ENCODE results near the gene EFNA5.

Gene EFNA5

DNA sequence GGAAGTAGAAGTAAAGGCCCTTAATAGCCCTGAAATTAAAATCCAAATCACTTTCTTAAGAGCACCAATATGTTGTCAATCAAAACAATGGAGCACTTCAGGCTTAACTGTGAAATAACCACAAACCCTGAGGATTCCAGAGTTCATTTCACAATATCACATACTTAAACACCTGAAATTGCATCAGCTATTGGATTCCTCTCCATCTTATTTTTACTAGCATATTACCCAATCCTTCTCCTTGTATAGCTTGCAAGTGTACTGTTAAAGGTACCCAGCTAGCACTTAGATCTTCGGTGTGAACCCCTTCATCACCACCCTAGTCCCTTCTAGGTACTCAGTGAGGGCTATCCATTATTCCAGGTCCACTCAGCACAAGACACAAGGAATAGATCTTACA lies 287.3 kb downstream of the EFNA5 start:
- DNase-seq = peak in 1 of 2 experiments; percentile 44

DNA sequence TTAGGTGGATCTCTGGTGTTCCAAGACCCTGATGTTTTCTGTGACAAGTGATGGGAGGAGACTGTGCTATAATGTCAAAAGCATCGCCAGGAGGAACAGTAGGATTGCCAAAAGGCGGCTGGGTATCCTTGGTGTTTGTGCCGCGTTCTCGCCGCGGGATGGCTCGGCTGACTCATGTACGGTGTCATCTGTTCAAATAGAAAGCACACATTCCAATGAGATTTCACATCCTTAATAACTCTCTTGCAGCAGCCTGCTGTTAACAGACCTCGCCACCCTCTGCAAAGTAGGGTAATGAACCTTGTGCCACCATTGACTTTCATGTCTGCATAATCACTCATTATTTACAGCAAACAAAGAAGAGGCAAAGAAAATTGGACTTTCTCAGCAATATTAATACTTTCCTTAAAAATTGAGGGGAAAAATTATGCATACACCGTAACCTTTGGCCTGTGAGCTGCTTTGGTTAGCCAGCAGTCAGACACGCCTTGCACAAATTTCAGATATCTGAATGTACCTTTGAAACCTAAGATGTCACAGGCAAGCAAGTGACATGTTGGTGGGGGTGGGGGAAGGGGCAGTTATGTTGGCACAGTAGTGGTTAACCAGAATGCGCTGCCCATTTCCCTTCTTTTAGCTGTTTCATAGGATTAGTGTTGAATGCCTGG lies 289.4 kb downstream of the EFNA5 start:
- DNase-seq = peak; percentile 84 to 97

DNA sequence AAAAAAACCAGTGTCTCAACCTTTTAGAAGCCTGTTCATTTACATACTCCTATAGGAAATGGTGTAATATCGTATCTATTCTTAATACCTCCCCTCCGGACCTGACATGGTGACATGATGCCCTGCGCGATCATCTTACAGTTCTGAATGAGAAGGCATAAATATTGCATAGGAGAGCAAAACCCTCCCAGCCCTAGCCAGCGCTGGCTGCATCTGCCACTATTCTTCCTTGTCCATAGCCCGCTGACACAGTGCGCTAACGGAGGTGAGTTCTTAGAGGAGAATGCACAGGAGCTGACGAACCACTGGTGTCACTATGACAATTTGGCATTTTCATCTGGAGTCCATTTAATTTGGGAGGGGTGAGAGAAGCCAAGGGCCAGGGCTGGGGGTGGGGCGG lies 290.1 kb downstream of the EFNA5 start:
- peak in 1 of 2 experiments; percentile 17 for DNase-seq

GRCh38 chr5:107378218-107378899 lies 292.4 kb downstream of the EFNA5 start:
- no peak for DNase-seq

GRCh38 chr5:107377277-107377609 lies 293.5 kb downstream of the EFNA5 start:
- no peak for DNase-seq

GRCh38 chr5:107376546-107377276 lies 294.0 kb downstream of the EFNA5 start:
- no peak for DNase-seq

DNA sequence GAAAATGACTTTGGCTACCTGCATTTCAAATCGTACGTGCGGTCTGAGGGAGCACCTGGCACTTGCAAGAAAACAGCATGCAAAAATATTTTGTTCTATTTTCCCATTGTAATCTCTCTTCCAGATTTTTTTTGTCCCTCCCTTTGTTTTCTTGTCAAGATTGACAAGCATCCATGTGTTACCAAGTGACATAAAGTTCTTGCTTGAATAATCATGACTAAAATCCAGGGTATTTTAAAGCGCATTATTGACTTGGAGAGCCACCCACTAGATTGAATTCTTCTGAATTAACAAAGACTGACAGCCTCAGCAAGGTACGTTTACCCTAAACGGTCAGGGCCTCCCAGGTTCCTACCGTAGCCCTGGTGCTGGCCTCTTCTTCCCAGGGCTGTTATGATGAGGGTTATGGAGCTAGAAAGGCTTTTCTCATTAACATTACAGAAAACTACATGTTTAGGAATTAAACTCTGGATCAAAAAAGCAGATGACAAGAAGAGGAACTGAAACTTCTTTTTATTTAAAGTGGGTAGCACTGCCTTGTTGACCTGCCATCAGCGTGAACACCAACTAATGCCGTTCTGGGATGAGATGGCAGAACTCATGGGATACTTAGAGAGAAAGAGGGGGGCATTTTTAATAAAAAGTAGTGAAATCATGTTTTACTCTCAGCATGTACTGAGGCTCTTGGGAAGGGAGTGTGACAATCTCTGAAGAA lies 297.0 kb downstream of the EFNA5 start:
- DNase-seq = no peak

DNA sequence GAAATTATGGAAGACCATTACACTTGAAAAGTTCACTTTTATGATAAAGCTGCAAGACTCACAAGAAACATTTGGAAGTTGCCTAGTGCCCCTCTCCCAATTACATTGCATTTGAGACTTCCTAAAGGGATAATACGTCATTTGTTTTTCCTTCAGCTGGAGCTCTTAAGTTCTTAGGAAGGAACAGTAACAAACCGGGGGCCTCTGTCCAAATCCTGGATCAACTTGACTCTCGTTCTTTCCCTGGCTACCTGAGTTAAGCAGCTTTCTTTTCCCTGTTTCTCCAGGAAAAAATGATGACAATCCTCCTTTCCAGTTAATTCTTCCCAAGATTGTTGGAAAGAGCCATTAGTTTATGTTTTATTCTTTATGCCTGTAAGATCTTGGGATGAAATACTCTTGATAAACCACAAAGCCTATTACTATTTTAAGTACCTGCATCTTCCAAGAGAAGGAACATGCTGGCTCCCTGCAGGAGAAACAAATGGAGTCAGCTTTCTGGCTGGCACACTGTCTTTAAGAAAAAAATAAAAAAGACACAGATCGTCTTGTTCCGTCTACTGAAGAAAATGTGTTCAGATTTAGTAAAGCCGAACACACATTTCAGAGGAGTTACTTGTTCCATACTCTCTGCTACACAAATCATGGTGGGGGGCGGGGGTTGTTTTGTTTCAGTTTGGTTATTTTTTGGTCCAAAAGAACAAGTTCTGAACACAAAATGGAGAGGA lies 297.9 kb downstream of the EFNA5 start:
- no peak for DNase-seq

DNA sequence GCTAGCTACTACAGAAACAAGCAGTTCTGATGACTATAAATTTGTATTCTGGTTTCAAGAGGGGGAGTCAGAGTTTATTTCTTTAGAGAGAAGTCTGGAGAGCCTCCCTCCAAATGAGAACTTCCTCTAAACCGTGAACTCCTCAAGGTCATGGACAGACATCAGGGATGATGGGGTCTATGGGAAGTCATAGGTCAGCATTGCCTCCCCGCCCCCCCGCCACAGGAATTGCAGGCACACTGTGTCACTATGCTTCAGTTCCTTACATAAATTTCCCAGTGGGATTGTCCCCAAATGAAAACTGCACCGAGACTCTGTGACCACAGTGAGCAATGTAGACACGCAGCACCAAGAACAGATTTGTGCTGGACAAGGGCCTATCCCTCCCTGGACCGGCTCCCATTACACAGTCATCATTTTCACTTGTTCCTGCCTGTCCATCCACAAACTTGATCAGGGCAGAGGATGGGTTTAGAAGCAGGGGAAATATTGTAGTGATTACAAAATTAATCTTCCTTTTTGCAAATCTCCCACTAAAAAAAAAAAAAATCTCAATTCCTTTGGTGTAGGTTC lies 300.3 kb downstream of the EFNA5 start:
- DNase-seq = no peak

DNA sequence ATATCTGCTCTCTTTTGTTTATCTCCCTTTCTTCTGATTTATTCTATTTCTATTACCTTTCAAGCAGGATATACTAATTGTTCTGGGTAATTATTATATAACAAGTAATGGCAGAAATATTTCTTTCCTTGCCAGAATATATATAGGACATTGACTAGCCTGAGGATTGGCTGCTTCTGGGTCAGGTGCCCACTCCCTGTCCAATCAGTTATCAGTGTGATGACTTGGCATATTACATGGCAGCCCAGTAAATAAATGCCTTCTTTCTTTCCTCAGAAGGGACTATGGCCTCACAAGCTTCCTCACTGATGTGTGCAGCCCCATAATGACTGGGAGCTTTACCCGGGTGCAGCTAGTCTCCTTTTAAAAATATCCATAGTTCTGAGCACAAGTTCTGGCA lies 301.1 kb downstream of the EFNA5 start:
- DNase-seq = no peak

DNA sequence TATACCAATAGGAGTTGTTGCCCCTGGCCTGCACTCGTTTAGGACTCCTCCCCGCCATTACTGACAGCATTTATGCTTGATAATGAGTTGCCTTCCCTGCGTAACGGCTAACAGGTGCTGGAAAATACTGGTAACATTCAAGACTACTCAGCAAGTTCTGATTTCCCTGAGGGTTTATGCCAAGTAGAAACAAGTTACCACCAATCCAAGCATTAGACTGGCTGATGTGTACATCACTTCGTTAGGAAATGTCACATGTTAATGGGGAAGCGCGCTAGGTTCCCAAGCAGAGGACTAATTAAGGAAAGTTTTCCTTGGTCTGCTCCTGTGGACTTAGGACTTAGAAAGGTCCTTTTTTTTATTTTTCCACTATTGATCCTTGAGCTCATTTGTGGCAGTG lies 302.1 kb downstream of the EFNA5 start:
- no peak for DNase-seq

GRCh38 chr5:107367939-107368338 lies 302.8 kb downstream of the EFNA5 start:
- DNase-seq = no peak

- DNase-seq = no peak
These were observed 303.3 kb downstream of the EFNA5 start for GRCh38 chr5:107367480-107367879.

DNA sequence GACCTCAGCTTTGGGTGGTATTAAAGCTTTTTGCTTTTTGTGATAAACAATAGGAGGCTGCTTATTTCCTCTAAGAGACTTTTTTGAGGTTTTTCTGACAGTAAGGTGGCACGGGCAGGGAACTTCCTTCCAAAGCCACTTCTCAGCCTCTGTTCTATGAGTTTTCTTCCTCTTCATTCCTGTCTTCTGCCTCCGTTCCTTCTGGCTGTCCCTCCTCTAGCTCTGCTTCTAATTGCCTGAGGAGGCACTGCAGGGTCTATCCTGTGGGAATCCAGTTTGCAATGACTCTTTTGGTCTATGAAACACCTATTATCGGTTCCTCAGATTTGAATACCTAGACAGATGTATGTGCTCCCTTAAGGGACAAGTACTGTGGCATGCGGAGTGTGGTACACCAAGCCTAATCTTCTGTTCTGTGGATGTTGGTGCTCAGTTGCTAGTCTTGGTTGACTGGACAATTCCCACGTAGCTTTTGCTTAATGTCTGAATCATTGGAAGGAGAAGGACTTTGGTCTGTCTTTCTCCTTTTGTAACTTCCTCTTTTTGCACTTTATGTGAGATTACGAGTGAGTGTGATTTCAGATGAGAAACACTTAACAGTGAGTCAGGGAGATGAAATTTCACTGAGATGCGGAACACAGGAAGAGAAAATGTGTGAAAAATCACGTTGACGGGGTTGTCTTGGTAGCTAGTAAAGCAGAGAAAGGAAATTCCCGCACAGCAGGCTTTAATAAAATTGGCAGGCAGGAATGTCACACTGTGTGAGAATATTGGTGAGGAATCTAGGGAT lies 305.2 kb downstream of the EFNA5 start:
- DNase-seq = no peak

DNA sequence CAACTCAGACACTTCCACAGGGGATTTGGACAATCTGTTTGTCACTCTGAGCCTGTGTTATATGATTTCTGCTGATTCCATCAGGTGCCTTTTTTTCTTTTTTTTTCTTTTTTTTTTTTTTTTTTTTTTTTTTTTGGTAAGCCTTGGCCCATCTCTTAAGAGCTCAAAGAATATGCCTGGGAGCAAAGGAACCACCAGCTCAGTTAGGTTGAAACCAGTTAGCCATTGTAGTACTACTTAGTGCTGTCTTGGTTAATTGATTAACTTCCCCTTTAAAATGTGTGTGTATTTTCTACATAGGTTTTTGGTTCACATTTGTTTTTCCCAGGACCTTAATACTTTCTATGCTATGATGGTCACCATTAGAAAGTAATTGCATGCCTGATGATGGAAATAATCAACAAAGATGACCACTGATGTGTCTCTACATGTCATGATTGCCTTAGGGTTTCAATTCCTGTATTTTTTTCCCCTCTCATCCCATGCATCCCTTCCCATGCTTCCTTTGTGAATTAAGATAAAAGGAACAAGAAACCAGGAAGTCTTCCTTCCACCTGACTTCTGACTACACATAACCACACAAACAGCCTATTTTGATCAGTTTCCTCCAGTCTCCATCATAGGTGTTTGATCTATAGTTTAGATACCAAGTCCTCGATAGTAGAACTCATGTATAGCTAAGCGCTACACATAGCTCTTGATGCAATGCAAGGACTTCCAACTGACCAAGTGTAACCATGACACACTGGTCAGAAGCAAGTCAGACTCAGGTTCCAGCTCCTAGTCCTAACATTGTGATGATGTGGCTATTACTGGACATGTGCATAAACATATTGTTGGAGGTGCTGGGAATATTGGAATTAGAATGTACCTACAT lies 306.1 kb downstream of the EFNA5 start:
- DNase-seq = no peak

DNA sequence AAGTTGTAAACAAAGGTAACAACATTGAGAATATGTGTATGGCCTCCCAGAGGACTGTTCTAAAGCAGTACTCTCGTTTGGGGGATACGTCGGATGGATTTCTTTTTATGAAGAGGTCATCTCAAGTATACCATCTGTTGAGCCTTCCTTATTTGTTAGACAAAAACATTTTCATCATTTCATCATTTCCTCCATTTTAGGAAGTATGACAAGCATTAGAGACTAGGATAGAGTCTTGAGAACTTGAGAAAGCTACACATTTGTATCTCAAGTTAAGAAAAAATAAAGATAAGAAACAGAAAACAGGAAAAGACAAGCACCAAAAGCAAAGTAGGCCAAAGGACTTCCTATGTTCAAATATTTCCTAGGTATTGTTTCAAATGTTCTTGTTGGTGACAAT lies 307.0 kb downstream of the EFNA5 start:
- DNase-seq = no peak

DNA sequence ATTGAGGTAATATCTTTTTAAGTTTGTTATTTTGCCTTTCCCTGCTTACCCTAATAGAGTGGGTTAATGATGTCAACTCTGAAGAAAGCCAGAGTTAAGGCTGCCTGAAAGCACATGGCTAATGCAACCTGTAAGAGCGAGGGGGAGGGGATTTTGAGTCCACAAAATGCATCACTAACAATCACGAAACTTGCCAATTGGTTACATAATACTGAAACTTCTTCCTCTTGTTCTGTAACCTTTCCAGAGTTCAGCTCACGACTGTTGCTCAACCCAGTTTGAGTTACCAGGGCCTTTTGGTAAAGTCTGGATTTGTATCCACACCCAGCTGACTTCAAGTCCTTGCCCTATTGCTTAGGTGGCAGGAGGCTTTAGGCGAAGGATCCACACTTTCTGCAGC lies 308.8 kb downstream of the EFNA5 start:
- DNase-seq = no peak

- no peak for DNase-seq
These were observed 310.9 kb downstream of the EFNA5 start for GRCh38 chr5:107359916-107360234.

- no peak for DNase-seq
These were observed 311.5 kb downstream of the EFNA5 start for GRCh38 chr5:107359033-107359915.

GRCh38 chr5:107356891-107357290 lies 313.8 kb downstream of the EFNA5 start:
- DNase-seq = no peak

Data from SW 1271 (cell line).